ENCODE data around the gene PHTF2.

- TF ChIP-seq EZH2 (IDR thresholded peaks at IDR 0.05) (no peak), POLR2A (IDR thresholded peaks at IDR 0.05; ENCODE audit: borderline replicate concordance, extremely low read depth, insufficient read depth, insufficient read length) (no peak), CTCF (IDR thresholded peaks at IDR 0.05 in 2 of 3, conservative IDR thresholded peaks at IDR 0.05 in 1 of 3; ENCODE audit: borderline replicate concordance in 1 of 3, insufficient read depth in 1 of 3, low read depth in 2 of 3, low read length in 2 of 3) (no peak), SP1 (IDR thresholded peaks at IDR 0.05; ENCODE audit: low read depth) (no peak), TCF7L2 (IDR thresholded peaks at IDR 0.05; ENCODE audit: borderline replicate concordance, extremely low read depth, insufficient read depth, insufficient read length) (no peak), SRF (IDR thresholded peaks at IDR 0.05; ENCODE audit: low read depth) (no peak)
Measured at GRCh38 chr7:77971726-77972125, 173.2 kb downstream of the PHTF2 start.

All from HCT116 (cell line).